Heart left ventricle (tissue), 13 donors: ENCODE results near the gene PRKCSH.

ENCODE experiments used
- CTCF ChIP-seq, 12 donors: fragments of 200-600 bp; sonication (generic) in 4 of 12; IDR thresholded peaks; one replicate each; pipeline versions ENCODE4 v1.5.0 to v1.8.0; 2018 to 2022; ENCODE audit warnings: antibody characterized with exemption in 12 of 12, mild to moderate bottlenecking in 5 of 12
- POLR2A ChIP-seq, 2 donors: fragments of 450-650 bp; IDR thresholded peaks; one replicate each; pipeline ENCODE4 v1.6.1; 2017; ENCODE audit warnings: antibody characterized with exemption in 2 of 2, mild to moderate bottlenecking in 2 of 2, moderate library complexity in 2 of 2
- donor health status: ischemic (EF 13 %, LVEDD 7.1; RV severe dilation, severe dysfunction).
- donor health status: DM: no; HTN: yes; CAD: no.
- donor health status: DM: no; HTN: no; CAD: no.
- donor health status: ischemic (EF 25% LVEDD 6.9; RV normal size, moderate dysfunction).
- donor health status: ischemic (EF 25% LVEDD 5.7; RV mildly dilated, moderate dysfunction).
- donor health status: ischemic (EF 35%, LVEDD 5.7; RV mildly dilated, moderate dysfunction).
- donor health status: nonischemic (EF 11% LVEDD 7.7; RV severe dilation, severe dysfunction).
- donor health status: DM: yes; HTN: yes; CAD: no.
- donor health status: PGD.
- donor health status: ischemic (EF 29% LVEDD 5.4; RV normal size, mild dysfunction).
- donor health status: nonischemic (EF 23%, LVEDD 6.1; RV moderate dilation, normal function).

- TF ChIP-seq CTCF (IDR thresholded peaks at IDR 0.05), result no peak
- no peak for TF ChIP-seq POLR2A (IDR thresholded peaks at IDR 0.05)
Observed at GRCh38 chr19:11465600-11465999, 30.2 kb downstream of the PRKCSH start.
